NCI-H82 (cell line): ENCODE measurements around the gene SAMD8.

Source experiments
- DNase-seq: peaks from one replicate; lab custom pipeline; 2025; lab: John Stamatoyannopoulos, UW

SAMD8 gene

GRCh38 chr10:75223507-75223906, 112.1 kb downstream of the SAMD8 start:
- DNase-seq = no peak

GRCh38 chr10:75226095-75226494, 114.6 kb downstream of the SAMD8 start:
- no peak for DNase-seq

GRCh38 chr10:75226656-75227055, 115.2 kb downstream of the SAMD8 start:
- no peak for DNase-seq

GRCh38 chr10:75228278-75228677, 116.8 kb downstream of the SAMD8 start:
- DNase-seq = no peak

- no peak for DNase-seq
Measured at GRCh38 chr10:75228834-75229233, 117.4 kb downstream of the SAMD8 start.

GRCh38 chr10:75229971-75230370, 118.5 kb downstream of the SAMD8 start:
- DNase-seq = no peak

- DNase-seq = peak; percentile 89
Measured at GRCh38 chr10:75230600-75231038, 119.2 kb downstream of the SAMD8 start.
